Activated CD8-positive, alpha-beta memory T cell treated with anti-CD3 and anti-CD28 coated beads, Interleukin-2, amount 50 U/mL, for 24 hours (primary cell): ENCODE results near the gene DIP2A.
"Not testable (repeated sequence)": the region's sequence is repeated elsewhere in the genome, so short reads cannot be mapped to it uniquely, and the experiment has no call there.

ENCODE experiments used
- DNase-seq: peaks from one replicate; pipeline ENCODE4 v3.0.0-alpha.2; 2020; ENCODE audit errors: extremely low read depth

DIP2A gene

GRCh38 chr21:46527393-46527792 lies 68.7 kb downstream of the DIP2A start:
- DNase-seq: not testable (repeated sequence)

GRCh38 chr21:46527801-46528200 lies 69.1 kb downstream of the DIP2A start:
- DNase-seq: no peak

GRCh38 chr21:46532080-46532479 lies 73.4 kb downstream of the DIP2A start:
- DNase-seq: no peak

- DNase-seq: no peak
Measured at GRCh38 chr21:46537026-46537425, 78.3 kb downstream of the DIP2A start.

GRCh38 chr21:46538262-46538661 lies 79.6 kb downstream of the DIP2A start:
- DNase-seq: no peak

GRCh38 chr21:46538851-46539666 lies 80.4 kb downstream of the DIP2A start:
- no peak for DNase-seq

- no peak for DNase-seq
Measured at GRCh38 chr21:46540087-46540710, 81.5 kb downstream of the DIP2A start.

- no peak for DNase-seq
Measured at GRCh38 chr21:46542588-46543124, 84.0 kb downstream of the DIP2A start.

- DNase-seq: no peak
Measured at GRCh38 chr21:46543306-46543705, 84.6 kb downstream of the DIP2A start.

GRCh38 chr21:46544003-46544402 lies 85.3 kb downstream of the DIP2A start:
- DNase-seq: no peak

- no peak for DNase-seq
Measured at GRCh38 chr21:46544824-46545223, 86.1 kb downstream of the DIP2A start.

GRCh38 chr21:46545363-46545762 lies 86.7 kb downstream of the DIP2A start:
- no peak for DNase-seq

GRCh38 chr21:46545911-46546310 lies 87.2 kb downstream of the DIP2A start:
- no peak for DNase-seq

GRCh38 chr21:46546799-46547198 lies 88.1 kb downstream of the DIP2A start:
- DNase-seq: no peak

GRCh38 chr21:46549650-46550049 lies 91.0 kb downstream of the DIP2A start:
- DNase-seq: no peak

- no peak for DNase-seq
Measured at GRCh38 chr21:46550116-46550941, 91.6 kb downstream of the DIP2A start.

- no peak for DNase-seq
Measured at GRCh38 chr21:46551636-46552241, 93.0 kb downstream of the DIP2A start.

GRCh38 chr21:46552274-46552673 lies 93.6 kb downstream of the DIP2A start:
- no peak for DNase-seq

GRCh38 chr21:46552865-46553379 lies 94.2 kb downstream of the DIP2A start:
- no peak for DNase-seq

GRCh38 chr21:46553993-46554392 lies 95.3 kb downstream of the DIP2A start:
- no peak for DNase-seq

- DNase-seq: no peak
Measured at GRCh38 chr21:46554431-46555224, 95.9 kb downstream of the DIP2A start.
